ENCODE data around the gene SNX27. TPM values are rescaled to one million over a fixed set of nuclear protein-coding genes. Genes with fewer than 3 reads are reported as not detected.
"Not testable (repeated sequence)": the region's sequence is repeated elsewhere in the genome, so short reads cannot be mapped to it uniquely, and the experiment has no call there.

SNX27 gene
- total RNA-seq, 2 experiments from 2014 or later, result 24.5 to 26.0 TPM

DNA sequence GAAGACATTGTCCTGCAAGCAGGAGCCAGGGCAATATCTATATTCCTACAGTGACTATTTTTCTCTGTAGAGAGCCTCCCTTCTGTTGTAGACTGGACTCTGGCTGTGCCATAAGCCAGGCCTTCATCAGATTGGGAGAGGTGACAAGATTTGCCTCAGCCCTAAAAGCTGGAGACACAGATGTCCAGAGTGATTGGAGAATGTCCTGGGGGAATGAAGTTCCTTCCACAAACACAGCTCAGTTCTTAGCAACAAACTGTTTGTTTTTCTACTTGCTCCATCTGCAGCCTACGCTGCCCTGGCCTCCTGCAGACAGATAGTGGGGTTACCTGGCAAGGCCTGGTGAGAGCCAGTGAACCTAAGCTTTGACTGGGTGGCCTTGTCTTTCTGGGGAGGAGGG, 29.9 kb upstream of the SNX27 start:
- ATAC-seq (no peak), DNase-seq (no peak)
- Mint-ChIP-seq H3K4me3 (no peak overlapping the region), H3K27ac (no peak overlapping the region), H3K27me3 (ENCODE audit: low read depth) (no peaks in the 10 kb centered on the region), H3K36me3 (ENCODE audit: low read depth) (no peaks in the 10 kb centered on the region), H3K4me1 (ENCODE audit: low read depth) (no peaks in the 10 kb centered on the region), H3K9me3 (ENCODE audit: insufficient read depth) (no peaks in the 10 kb centered on the region)
- ChIA-PET POLR2A (interaction anchor here (1.0 kb wide), 1 partner anchor 181 kb away, joined by 3 read pairs; the partner anchor contains the start of gene MRPL9), CTCF (interaction anchor here (0.6 to 5.2 kb wide), 3 partner anchors 12 to 153 kb away, joined by 3 to 26 read pairs (median 5); no protein-coding TSS in a partner anchor)

DNA sequence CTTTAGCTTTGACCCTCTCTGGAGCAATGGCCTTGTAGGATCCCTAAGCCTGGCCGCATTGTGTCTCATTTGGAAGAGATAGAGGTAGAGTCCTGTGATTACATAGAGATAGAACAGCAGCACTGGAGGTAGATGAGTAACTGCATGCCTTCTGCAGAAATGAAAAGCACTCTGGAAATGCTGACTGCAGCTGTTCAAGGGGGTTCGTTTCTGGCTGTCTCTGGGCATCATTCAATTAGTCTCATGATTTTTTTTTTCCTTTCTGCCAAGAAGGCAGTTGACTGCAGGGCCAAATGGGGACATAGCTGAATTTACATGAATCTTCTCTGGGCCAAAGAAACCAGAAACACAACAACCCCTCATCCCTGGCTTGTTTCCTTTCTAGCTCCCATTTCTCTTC, 28.1 kb upstream of the SNX27 start:
- no peak overlapping the region for H3K4me3 Mint-ChIP-seq
- ChIA-PET CTCF (interaction anchor here (1.5 to 5.2 kb wide), 2 partner anchors 10 to 63 kb away, joined by 3 to 26 read pairs; no protein-coding TSS in a partner anchor), POLR2A (interaction anchor here (0.6 kb wide), 1 partner anchor 92 kb away, joined by 3 read pairs; no protein-coding TSS in a partner anchor)
- ATAC-seq, result no peak
- no peaks in the 10 kb centered on the region for H3K36me3 Mint-ChIP-seq (ENCODE audit: low read depth)
- H3K27me3 Mint-ChIP-seq (ENCODE audit: low read depth), result no peaks in the 10 kb centered on the region
- no peaks in the 10 kb centered on the region for H3K9me3 Mint-ChIP-seq (ENCODE audit: insufficient read depth)
- no peaks in the 10 kb centered on the region for H3K4me1 Mint-ChIP-seq (ENCODE audit: low read depth)
- DNase-seq, result no peak
- no peak overlapping the region for H3K27ac Mint-ChIP-seq

DNA sequence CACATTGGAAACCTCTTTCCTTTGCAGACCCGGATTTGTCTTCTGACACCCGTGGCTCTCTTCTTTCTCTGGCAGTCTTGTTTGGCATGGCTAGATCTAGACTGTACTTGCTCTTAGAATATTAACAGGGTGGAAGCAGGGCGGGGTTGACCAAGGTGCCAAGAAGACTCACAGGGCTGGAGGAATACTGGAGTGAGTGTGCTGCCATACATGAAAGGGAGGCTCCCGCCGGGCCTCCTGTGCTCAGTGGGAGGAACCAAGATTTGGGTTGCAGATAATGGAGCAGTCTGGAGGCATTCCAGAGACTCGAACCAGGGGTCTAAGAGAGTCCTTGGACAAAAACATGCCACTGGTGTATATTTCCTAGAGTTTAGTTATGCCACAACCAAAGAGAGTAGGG, 27.6 kb upstream of the SNX27 start:
- Mint-ChIP-seq H3K27ac (no peak overlapping the region), H3K9me3 (ENCODE audit: insufficient read depth) (no peaks in the 10 kb centered on the region), H3K27me3 (ENCODE audit: low read depth) (no peaks in the 10 kb centered on the region), H3K4me1 (ENCODE audit: low read depth) (no peaks in the 10 kb centered on the region), H3K4me3 (no peak overlapping the region), H3K36me3 (ENCODE audit: low read depth) (no peaks in the 10 kb centered on the region)
- ChIA-PET CTCF (interaction anchor here (1.5 to 5.2 kb wide), 2 partner anchors 10 to 64 kb away, joined by 3 to 26 read pairs; no protein-coding TSS in a partner anchor), POLR2A (no interaction called here)
- no peak for ATAC-seq
- no peak for DNase-seq

DNA sequence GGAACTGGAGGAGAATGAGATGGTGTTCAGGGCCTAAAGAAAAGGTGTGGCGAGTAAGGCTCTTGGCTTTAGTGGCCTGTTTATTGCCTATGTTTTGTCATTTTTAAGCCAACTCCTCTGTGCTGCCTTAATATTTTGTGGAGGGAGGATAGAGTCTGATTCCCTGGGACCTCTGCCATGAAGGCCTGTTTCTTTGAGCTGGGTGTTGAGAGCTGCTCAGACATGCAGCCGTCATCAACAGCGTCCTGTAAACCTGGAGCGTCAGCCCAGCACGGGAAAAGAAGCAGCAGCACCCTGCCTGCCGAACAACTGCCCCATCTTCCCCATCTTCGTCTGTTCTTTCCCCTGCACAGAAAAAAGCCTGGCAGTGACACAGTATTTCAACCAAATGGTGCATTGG, 27.1 kb upstream of the SNX27 start:
- no peaks in the 10 kb centered on the region for H3K36me3 Mint-ChIP-seq (ENCODE audit: low read depth)
- no peaks in the 10 kb centered on the region for H3K9me3 Mint-ChIP-seq (ENCODE audit: insufficient read depth)
- POLR2A ChIA-PET, result no interaction called here
- CTCF ChIA-PET, result no interaction called here
- H3K4me1 Mint-ChIP-seq (ENCODE audit: low read depth), result no peaks in the 10 kb centered on the region
- DNase-seq, result no peak
- H3K27me3 Mint-ChIP-seq (ENCODE audit: low read depth), result no peaks in the 10 kb centered on the region
- ATAC-seq, result no peak
- H3K4me3 Mint-ChIP-seq, result no peak overlapping the region
- no peak overlapping the region for H3K27ac Mint-ChIP-seq

DNA sequence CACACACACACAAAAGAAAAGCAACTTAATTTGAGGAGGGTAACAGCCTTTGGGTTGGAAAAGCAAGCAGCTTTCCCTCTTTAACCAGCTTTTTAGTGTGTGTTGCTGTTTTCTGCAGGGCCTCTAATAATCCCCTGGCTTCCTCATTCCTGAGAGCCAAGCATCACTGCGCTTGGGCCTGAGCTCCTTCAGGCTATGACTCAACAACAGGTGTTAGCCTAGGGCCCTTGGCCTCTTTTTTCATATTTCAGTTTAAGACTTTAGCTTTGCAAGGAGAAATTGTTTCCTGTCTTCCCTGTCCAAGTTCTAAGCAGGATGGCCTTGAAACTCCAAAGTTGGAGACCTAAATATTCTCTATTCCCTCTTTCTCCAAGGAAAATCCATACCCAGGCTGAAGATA, 26.2 kb upstream of the SNX27 start:
- H3K36me3 Mint-ChIP-seq (ENCODE audit: low read depth), result no peaks in the 10 kb centered on the region
- H3K27ac Mint-ChIP-seq, result no peak overlapping the region
- no peak for DNase-seq
- ChIA-PET POLR2A (no interaction called here), CTCF (interaction anchor here (1.2 kb wide), 1 partner anchor 8 kb away, joined by 7 read pairs; no protein-coding TSS in a partner anchor)
- peaks cover 4% of the 10 kb centered on the region for H3K27me3 Mint-ChIP-seq (ENCODE audit: low read depth)
- H3K4me3 Mint-ChIP-seq, result no peak overlapping the region
- no peaks in the 10 kb centered on the region for H3K9me3 Mint-ChIP-seq (ENCODE audit: insufficient read depth)
- ATAC-seq, result no peak
- H3K4me1 Mint-ChIP-seq (ENCODE audit: low read depth), result no peaks in the 10 kb centered on the region

DNA sequence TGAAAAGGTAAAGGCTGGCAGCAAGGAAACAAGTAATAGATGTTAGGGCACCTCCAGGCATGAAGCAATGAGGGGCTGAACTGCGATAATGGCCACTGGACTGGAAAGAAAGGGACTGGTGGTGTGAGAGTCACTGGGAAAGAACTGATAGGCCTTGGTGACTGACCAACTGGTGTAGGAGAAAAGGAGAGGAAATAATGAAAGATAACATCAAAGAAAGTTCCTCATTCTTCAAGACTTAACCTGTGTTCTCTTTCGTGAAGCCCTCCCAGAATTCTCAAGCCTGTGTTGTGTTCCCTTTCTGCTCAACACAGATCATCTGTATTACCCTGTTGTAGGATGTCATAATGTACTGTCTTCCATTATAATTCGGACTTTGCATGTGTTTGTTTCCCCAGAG, 20.9 kb upstream of the SNX27 start:
- DNase-seq (no peak), ATAC-seq (no peak)
- H3K27ac Mint-ChIP-seq, result no peak overlapping the region
- POLR2A ChIA-PET, result no interaction called here
- H3K4me3 Mint-ChIP-seq, result no peak overlapping the region
- CTCF ChIA-PET, result no interaction called here
- peaks cover 10% of the 10 kb centered on the region for H3K27me3 Mint-ChIP-seq (ENCODE audit: low read depth)
- H3K9me3 Mint-ChIP-seq (ENCODE audit: insufficient read depth), result no peaks in the 10 kb centered on the region
- no peaks in the 10 kb centered on the region for H3K36me3 Mint-ChIP-seq (ENCODE audit: low read depth)
- peaks cover 9% of the 10 kb centered on the region for H3K4me1 Mint-ChIP-seq (ENCODE audit: low read depth)

DNA sequence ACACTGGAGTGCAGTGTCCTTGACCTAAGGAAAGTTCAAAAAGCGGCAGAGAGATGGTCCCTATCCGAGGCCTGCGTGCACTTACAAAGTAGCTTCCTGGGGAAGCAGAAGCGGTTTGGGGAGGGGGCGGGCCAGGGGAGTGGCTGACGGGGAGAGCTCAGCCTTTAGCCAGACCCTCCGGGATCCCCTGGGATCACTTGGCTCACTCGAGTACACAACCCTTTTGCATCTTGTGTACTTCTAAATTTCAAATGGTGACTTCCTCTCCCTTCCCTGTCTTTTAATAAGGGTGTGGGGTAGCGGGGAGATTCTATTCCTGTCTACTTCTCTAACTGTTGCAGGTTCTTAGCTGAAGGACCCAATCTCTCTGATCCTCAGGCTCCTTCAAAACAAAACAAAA, 18.1 kb upstream of the SNX27 start:
- H3K4me3 Mint-ChIP-seq, result peak overlapping the region; percentile 47
- no peak for DNase-seq
- no peaks in the 10 kb centered on the region for H3K9me3 Mint-ChIP-seq (ENCODE audit: insufficient read depth)
- no peaks in the 10 kb centered on the region for H3K36me3 Mint-ChIP-seq (ENCODE audit: low read depth)
- peak; percentile 41 for ATAC-seq
- peaks cover 12% of the 10 kb centered on the region for H3K27me3 Mint-ChIP-seq (ENCODE audit: low read depth)
- no peak overlapping the region for H3K27ac Mint-ChIP-seq
- CTCF ChIA-PET, result interaction anchor here (0.6 to 5.9 kb wide), 61 partner anchors 8 to 408 kb away, joined by 3 to 40 read pairs (median 4); partner anchors contain the start of genes CELF3, PI4KB, RIIAD1 and TDRKH
- POLR2A ChIA-PET, result interaction anchor here (0.9 kb wide), 2 partner anchors 36 to 246 kb away, joined by 3 read pairs; no protein-coding TSS in a partner anchor
- H3K4me1 Mint-ChIP-seq (ENCODE audit: low read depth), result peaks cover 9% of the 10 kb centered on the region

DNA sequence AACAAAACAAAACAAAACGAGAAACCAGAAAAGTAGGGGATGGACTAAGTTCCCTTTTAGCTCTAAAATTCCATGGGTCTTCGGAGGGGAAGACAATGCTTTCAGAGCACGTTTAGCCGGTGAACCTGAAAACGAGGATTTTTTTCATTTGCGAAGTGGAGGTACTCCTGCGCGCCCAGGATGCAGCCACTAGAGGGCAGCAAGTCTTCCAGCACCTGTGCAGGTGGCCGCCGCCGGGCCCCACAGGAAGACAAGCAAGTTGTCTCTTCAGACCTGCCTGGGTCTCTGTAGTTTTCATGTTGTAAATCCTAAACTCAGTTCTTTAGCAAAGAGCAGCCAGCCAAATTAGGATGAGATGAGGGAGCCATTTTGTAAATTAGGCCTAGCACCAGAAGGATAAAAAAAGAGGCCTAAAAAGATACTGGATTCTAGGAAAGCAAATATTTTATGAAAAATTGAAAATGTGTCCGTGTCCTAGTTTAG, 17.7 kb upstream of the SNX27 start:
- ATAC-seq, result peak; percentile 98
- peak; percentile 90 for DNase-seq
- POLR2A ChIA-PET, result interaction anchor here (0.9 kb wide), 2 partner anchors 36 to 246 kb away, joined by 3 read pairs; no protein-coding TSS in a partner anchor
- Mint-ChIP-seq H3K4me3 (peak overlapping the region; percentile 47), H3K27me3 (ENCODE audit: low read depth) (peaks cover 12% of the 10 kb centered on the region), H3K9me3 (ENCODE audit: insufficient read depth) (no peaks in the 10 kb centered on the region), H3K4me1 (ENCODE audit: low read depth) (peaks cover 9% of the 10 kb centered on the region), H3K27ac (no peak overlapping the region), H3K36me3 (ENCODE audit: low read depth) (no peaks in the 10 kb centered on the region)
- CTCF ChIA-PET, result interaction anchor here (0.6 to 5.9 kb wide), 60 partner anchors 9 to 408 kb away, joined by 3 to 40 read pairs (median 4); partner anchors contain the start of genes CELF3, PI4KB, RIIAD1 and TDRKH

DNA sequence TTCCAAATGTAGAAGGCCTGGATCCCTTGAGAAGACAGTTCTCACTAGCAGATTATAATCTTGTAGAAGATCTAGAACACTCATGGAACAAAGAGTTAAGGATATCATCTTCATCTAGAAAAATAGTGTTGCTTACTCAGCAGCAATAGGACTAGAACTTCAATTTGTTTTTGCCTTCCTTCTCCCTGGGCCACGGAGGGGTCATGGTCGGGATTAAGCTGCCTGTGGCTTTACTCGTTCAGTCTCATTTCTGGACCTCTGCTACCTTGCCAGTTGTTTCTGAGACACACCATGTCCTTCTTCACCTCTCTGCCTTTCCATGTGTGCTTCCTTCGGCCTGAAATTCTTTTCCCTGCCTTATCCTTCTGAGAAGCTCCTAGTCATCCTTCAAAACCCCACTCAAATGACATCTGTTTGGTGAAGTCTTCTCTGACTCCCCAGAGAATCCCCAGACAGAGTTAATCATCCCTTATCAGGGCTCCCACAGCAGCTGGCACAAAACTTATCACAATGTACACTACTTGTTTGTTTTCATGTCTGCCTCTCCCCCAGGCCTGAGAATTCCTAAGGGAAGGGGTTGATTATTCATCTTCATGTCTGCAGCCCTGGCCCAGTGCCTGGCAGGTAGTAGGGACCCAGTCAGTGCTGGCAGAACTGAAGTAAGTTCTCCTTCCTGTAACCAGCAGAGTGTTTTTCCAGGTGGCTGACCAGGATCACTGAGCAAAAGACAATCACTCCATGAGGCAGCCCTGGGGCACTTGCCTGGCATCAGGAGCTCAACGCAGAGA, 15.5 kb upstream of the SNX27 start:
- ChIA-PET POLR2A (no interaction called here), CTCF (interaction anchor here (1.1 to 5.9 kb wide), 3 partner anchors 8 to 240 kb away, joined by 3 to 40 read pairs (median 8); no protein-coding TSS in a partner anchor)
- Mint-ChIP-seq H3K36me3 (ENCODE audit: low read depth) (no peaks in the 10 kb centered on the region), H3K4me1 (ENCODE audit: low read depth) (peaks cover 9% of the 10 kb centered on the region), H3K27ac (no peak overlapping the region), H3K27me3 (ENCODE audit: low read depth) (peaks cover 4% of the 10 kb centered on the region), H3K9me3 (ENCODE audit: insufficient read depth) (no peaks in the 10 kb centered on the region), H3K4me3 (no peak overlapping the region)
- DNase-seq (no peak), ATAC-seq (no peak)

DNA sequence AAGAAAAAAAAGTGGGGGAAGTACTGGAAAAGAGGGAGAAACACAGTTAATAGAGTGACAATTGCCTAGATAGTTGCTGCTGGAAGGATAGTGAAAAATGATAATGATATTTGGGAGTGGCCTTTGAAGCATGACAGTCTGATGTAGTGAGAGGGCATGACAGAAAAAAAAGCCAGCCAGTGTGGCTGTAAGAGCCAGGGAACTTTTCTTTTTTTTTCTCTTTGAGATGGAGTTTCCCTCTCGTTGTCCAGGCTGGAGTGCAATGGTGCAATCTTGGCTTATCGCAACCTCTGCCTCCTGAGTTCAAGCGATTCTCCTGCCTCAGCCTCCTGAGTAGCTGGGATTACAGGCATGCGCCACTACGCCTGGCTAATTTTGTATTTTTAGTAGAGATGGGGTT, 9.3 kb upstream of the SNX27 start:
- H3K9me3 Mint-ChIP-seq (ENCODE audit: insufficient read depth); DNase-seq; H3K27ac Mint-ChIP-seq; H3K4me3 Mint-ChIP-seq; POLR2A ChIA-PET; H3K36me3 Mint-ChIP-seq (ENCODE audit: low read depth); ATAC-seq; H3K4me1 Mint-ChIP-seq (ENCODE audit: low read depth): not testable (repeated sequence)
- H3K27me3 Mint-ChIP-seq (ENCODE audit: low read depth), result peaks cover 12% of the 10 kb centered on the region
- CTCF ChIA-PET, result interaction anchor here (3.8 kb wide), 1 partner anchor 9 kb away, joined by 21 read pairs; no protein-coding TSS in a partner anchor

DNA sequence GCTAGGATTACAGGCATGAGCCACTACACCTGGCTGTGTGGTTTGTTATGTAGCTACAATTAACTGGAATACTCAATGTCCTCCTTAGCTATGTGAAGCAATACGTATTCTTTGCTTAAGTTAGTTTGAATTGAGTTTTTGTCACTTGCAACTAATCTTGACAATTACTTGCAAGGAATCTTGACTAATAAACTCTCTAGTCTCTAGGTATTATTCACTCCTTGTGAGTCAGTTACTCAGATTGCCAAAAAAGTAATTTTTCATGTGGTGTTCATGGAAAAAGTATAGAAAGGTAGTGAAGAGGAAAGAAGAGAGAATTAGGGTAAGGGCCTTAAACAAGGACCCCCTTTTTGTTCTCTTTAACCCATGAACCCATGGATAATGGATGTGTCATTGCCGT, 7.6 kb upstream of the SNX27 start:
- Mint-ChIP-seq H3K4me3 (no peak overlapping the region), H3K27me3 (ENCODE audit: low read depth) (peaks cover 18% of the 10 kb centered on the region), H3K36me3 (ENCODE audit: low read depth) (no peaks in the 10 kb centered on the region), H3K9me3 (ENCODE audit: insufficient read depth) (no peaks in the 10 kb centered on the region), H3K4me1 (ENCODE audit: low read depth) (no peaks in the 10 kb centered on the region), H3K27ac (no peak overlapping the region)
- ChIA-PET CTCF (interaction anchor here (1.2 to 3.8 kb wide), 2 partner anchors 8 to 10 kb away, joined by 3 to 21 read pairs; no protein-coding TSS in a partner anchor), POLR2A (no interaction called here)
- no peak for DNase-seq
- no peak for ATAC-seq

DNA sequence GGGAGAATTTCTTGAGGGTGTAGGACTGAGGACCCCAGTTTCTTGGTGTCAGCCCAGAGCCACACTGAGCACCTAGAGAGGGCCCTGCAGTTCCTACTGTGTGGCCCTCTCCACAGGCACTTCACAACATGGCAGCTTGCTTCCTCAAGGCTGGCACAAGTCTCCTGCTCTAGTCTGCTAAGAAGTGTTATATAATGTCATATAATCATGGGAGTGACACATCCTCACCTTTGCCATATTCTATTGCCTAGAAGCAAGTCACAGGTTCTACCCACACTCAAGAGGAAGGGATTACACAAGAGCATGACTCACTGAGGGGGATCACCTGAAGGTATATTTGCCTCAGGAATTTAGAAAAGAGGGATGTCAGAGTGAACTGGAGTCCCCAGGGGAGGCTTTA, 5.5 kb upstream of the SNX27 start:
- DNase-seq, result no peak
- Mint-ChIP-seq H3K9me3 (ENCODE audit: insufficient read depth) (no peaks in the 10 kb centered on the region), H3K36me3 (ENCODE audit: low read depth) (no peaks in the 10 kb centered on the region), H3K27ac (no peak overlapping the region), H3K4me3 (no peak overlapping the region), H3K27me3 (ENCODE audit: low read depth) (peaks cover 18% of the 10 kb centered on the region), H3K4me1 (ENCODE audit: low read depth) (peaks cover 4% of the 10 kb centered on the region)
- POLR2A ChIA-PET, result no interaction called here
- ATAC-seq, result no peak
- CTCF ChIA-PET, result interaction anchor here (1.0 kb wide), 1 partner anchor 13 kb away, joined by 4 read pairs; no protein-coding TSS in a partner anchor
